GM23338 (cell line): ENCODE results near the gene SLC19A1. TPM values are rescaled to one million over a fixed set of nuclear protein-coding genes. Genes with fewer than 3 reads are reported as not detected.

Experiments
- ATAC-seq: fragments of 200-7000 bp; cut with Tn5 transposase; 3 replicates; pipeline ENCODE4 v1.9.1; 2020
- DNase-seq: peaks from one replicate; pipeline ENCODE4 v3.0.0-alpha.2; 2015; ENCODE audit warnings: low spot score
- H2AFZ ChIP-seq: fragments of 200-600 bp; sonication (generic); 2 replicates; pipeline ENCODE4 v1.8.0; 2016; ENCODE audit warnings: antibody characterized with exemption, mild to moderate bottlenecking, moderate library complexity
- H3F3A ChIP-seq: fragments of 200-600 bp; sonication (generic); replicated peaks from 2 replicates; pipeline ENCODE4 v1.8.0; 2017; ENCODE audit warnings: antibody characterized with exemption, mixed run types, low read depth
- H3K27ac ChIP-seq: fragments of 200-600 bp; sonication (generic); 2 replicates; pipeline ENCODE4 v1.6.1; 2016; ENCODE audit warnings: low read depth
- H3K27me3 ChIP-seq: fragments of 200-600 bp; sonication (generic); 2 replicates; pipeline ENCODE4 v1.8.0; 2016; ENCODE audit warnings: mild to moderate bottlenecking, mixed run types, moderate library complexity; ENCODE audit not compliant: insufficient read depth
- H3K36me3 ChIP-seq: fragments of 200-600 bp; sonication (generic); 2 replicates; pipeline ENCODE4 v1.8.0; 2016; ENCODE audit warnings: mild to moderate bottlenecking; ENCODE audit not compliant: insufficient read depth
- H3K4me1 ChIP-seq: fragments of 200-600 bp; sonication (generic); 2 replicates; pipeline ENCODE4 v1.8.0; 2016; ENCODE audit warnings: mild to moderate bottlenecking, moderate library complexity; ENCODE audit not compliant: insufficient read depth
- H3K4me2 ChIP-seq: fragments of 200-600 bp; sonication (generic); 2 replicates; pipeline ENCODE4 v1.7.1; 2017; ENCODE audit warnings: mixed run types
- H3K4me3 ChIP-seq: fragments of 200-600 bp; sonication (generic); 2 replicates; pipeline ENCODE4 v1.6.1; 2016; ENCODE audit warnings: mixed run types
- H3K79me2 ChIP-seq: fragments of 200-600 bp; sonication (generic); replicated peaks from 2 replicates; pipeline ENCODE4 v1.8.0; 2017; ENCODE audit warnings: mild to moderate bottlenecking; ENCODE audit not compliant: insufficient read depth
- H3K9me2 ChIP-seq: fragments of 200-600 bp; sonication (generic); 2 replicates; pipeline ENCODE4 v1.8.0; 2017; ENCODE audit not compliant: insufficient read depth
- H4K20me1 ChIP-seq: fragments of 200-600 bp; sonication (generic); replicated peaks from 2 replicates; pipeline ENCODE4 v1.8.0; 2017; ENCODE audit warnings: mild to moderate bottlenecking; ENCODE audit not compliant: insufficient read depth
- H3K27ac Mint-ChIP-seq: 2 replicates; pipeline ENCODE4 v1.8.0; 2020; ENCODE audit warnings: inconsistent platforms, mild to moderate bottlenecking, moderate library complexity, mixed read lengths
- H3K27me3 Mint-ChIP-seq: 3 replicates; pipeline ENCODE4 v1.8.0; 2022; ENCODE audit warnings: low read depth, mild to moderate bottlenecking, moderate library complexity, mixed read lengths, inconsistent platforms; ENCODE audit not compliant: insufficient read depth, poor library complexity
- H3K36me3 Mint-ChIP-seq: 3 replicates; pipeline ENCODE4 v1.8.0; 2021; ENCODE audit warnings: low read depth, mild to moderate bottlenecking, inconsistent platforms, moderate library complexity, mixed read lengths
- H3K4me1 Mint-ChIP-seq: 3 replicates; pipeline ENCODE4 v1.8.0; 2020; ENCODE audit warnings: mild to moderate bottlenecking, inconsistent platforms, mixed read lengths
- H3K4me3 Mint-ChIP-seq: 3 replicates; pipeline ENCODE4 v1.8.0; 2021; ENCODE audit warnings: moderate library complexity, mild to moderate bottlenecking, inconsistent platforms, mixed read lengths
- H3K9me3 Mint-ChIP-seq: 3 replicates; pipeline ENCODE4 v1.8.0; 2020; ENCODE audit warnings: moderate library complexity, mild to moderate bottlenecking, inconsistent platforms, mixed read lengths
- CREB1 ChIP-seq: fragments of 250-450 bp; sonication (Bioruptor Pico); IDR thresholded peaks from 2 replicates; pipeline ENCODE4 v1.5.0; 2020; ENCODE audit warnings: low read depth, mild to moderate bottlenecking, moderate library complexity
- EZH2phosphoT487 ChIP-seq: fragments of 200-600 bp; sonication (generic); IDR thresholded peaks from one replicate; pipeline ENCODE4 v1.8.1; 2018; ENCODE audit warnings: antibody characterized with exemption; ENCODE audit not compliant: unreplicated experiment
- JUNB ChIP-seq: IDR thresholded peaks from one replicate; pipeline ENCODE4 v1.6.1; 2016; ENCODE audit warnings: antibody characterized with exemption; ENCODE audit not compliant: unreplicated experiment
- NANOG ChIP-seq: IDR thresholded peaks from 2 replicates; pipeline ENCODE4 v1.6.1; 2016; ENCODE audit warnings: antibody characterized with exemption, borderline replicate concordance
- ZNF114 ChIP-seq: fragments of 250-450 bp; sonication (Bioruptor Pico); IDR thresholded peaks from 2 replicates; pipeline ENCODE4 v1.5.0; 2020; ENCODE audit warnings: mild to moderate bottlenecking, moderate library complexity
- ZNF331 ChIP-seq: fragments of 250-450 bp; sonication (Bioruptor Pico); IDR thresholded peaks from 2 replicates; pipeline ENCODE4 v1.5.0; 2020; ENCODE audit warnings: low read depth, mild to moderate bottlenecking, moderate library complexity
- ZNF462 ChIP-seq: fragments of 250-450 bp; sonication (Bioruptor Pico); IDR thresholded peaks from 2 replicates; pipeline ENCODE4 v1.5.0; 2020; ENCODE audit warnings: mild to moderate bottlenecking, moderate library complexity
- polyA plus RNA-seq: library from polyadenylated mRNA; unstranded; fragments of >200 nt; fragmentation: Nextera tagmentation; extraction: Ambion mirVana; gene quantifications from 2 replicates; pipeline ENCODE4 v1.2.1, GENCODE V29; 2016
- total RNA-seq: library from RNA; depleted of rRNA; stranded (reverse); fragments of >200 nt; shearing (Covaris generic); gene quantifications from 2 replicates; pipeline ENCODE4 v1.2.3, GENCODE V29; 2014

The SLC19A1 gene
- total and polyA plus RNA-seq, 2 experiments from 2014 or later, result 31.2 to 33.0 TPM

GRCh38 chr21:45448810-45449657 lies 93.2 kb downstream of the SLC19A1 start:
- H3K27ac Mint-ChIP-seq, result peak overlapping the region; percentile 52; the same call in 1 of the 2 replicates

More at GRCh38 chr21:45448810-45449657, 93.2 kb downstream of the SLC19A1 start:
- Histone ChIP-seq H3K4me1 (no peaks in the 10 kb centered on the region), H3K9me2 (peaks cover 7% of the 10 kb centered on the region; the same call in 1 of the 2 replicates), H2AFZ (no peak overlapping the region), H3K36me3 (0 out of 2 replicates have a peak, but pooled peaks cover 4% of the 10 kb centered on the region), H3K4me3 (no peak overlapping the region), H4K20me1 (peaks cover 43% of the 10 kb centered on the region), H3K27me3 (no peaks in the 10 kb centered on the region), H3K79me2 (peaks cover 84% of the 10 kb centered on the region), H3K4me2 (no peak overlapping the region), H3F3A (peaks cover 16% of the 10 kb centered on the region), H3K27ac (no peak overlapping the region)
- H3K9me3 Mint-ChIP-seq, result peaks cover 3% of the 10 kb centered on the region
- peaks cover 4% of the 10 kb centered on the region; the same call in 2 of the 3 replicates for H3K4me1 Mint-ChIP-seq
- TF ChIP-seq JUNB (no peak), NANOG (no peak), ZNF462 (no peak), ZNF331 (CRISPR knock-in tag) (no peak), CREB1 (CRISPR knock-in tag) (no peak), ZNF114 (CRISPR knock-in tag) (no peak), EZH2phosphoT487 (no peak)
- peaks cover 13% of the 10 kb centered on the region for H3K27me3 Mint-ChIP-seq
- no peak for DNase-seq
- ATAC-seq, result no peak
- H3K36me3 Mint-ChIP-seq, result peaks cover 52% of the 10 kb centered on the region
- H3K4me3 Mint-ChIP-seq, result no peak overlapping the region
